IPS-18c (cell line): Measurements from ENCODE around the gene ZNF71.
"Not testable (repeated sequence)": the region's sequence is repeated elsewhere in the genome, so short reads cannot be mapped to it uniquely, and the experiment has no call there.

Experiments
- H3K4me3 ChIP-seq: 2 replicates; pipeline ENCODE4 v1.7.0; 2013; ENCODE audit warnings: low read depth, mild to moderate bottlenecking, low read length, moderate library complexity; ENCODE audit not compliant: insufficient read depth
- H3K9me3 ChIP-seq: one replicate; pipeline ENCODE4 v1.6.1; 2013; ENCODE audit warnings: mild to moderate bottlenecking, low read length, moderate library complexity; ENCODE audit not compliant: control insufficient read depth, insufficient read depth

Gene ZNF71

GRCh38 chr19:56664511-56664910 is 69.4 kb downstream of the ZNF71 start:
- Histone ChIP-seq H3K9me3 (peaks cover 48% of the 10 kb centered on the region), H3K4me3 (no peak overlapping the region)

GRCh38 chr19:56667311-56667870 is 72.3 kb downstream of the ZNF71 start:
- Histone ChIP-seq H3K9me3 (peaks cover 46% of the 10 kb centered on the region), H3K4me3 (no peak overlapping the region)

GRCh38 chr19:56668676-56669075 is 73.6 kb downstream of the ZNF71 start:
- H3K9me3 ChIP-seq: peaks cover 46% of the 10 kb centered on the region
- no peak overlapping the region for H3K4me3 ChIP-seq

GRCh38 chr19:56670401-56670960 is 75.4 kb downstream of the ZNF71 start:
- H3K9me3 ChIP-seq: peaks cover 34% of the 10 kb centered on the region
- H3K4me3 ChIP-seq: no peak overlapping the region

GRCh38 chr19:56670961-56671612 is 76.0 kb downstream of the ZNF71 start:
- Histone ChIP-seq H3K4me3 (no peak overlapping the region; the same call in 1 of the 2 replicates), H3K9me3 (peaks cover 32% of the 10 kb centered on the region)

- Histone ChIP-seq H3K4me3 (no peak within 1 kb of the TSS; the same call in 1 of the 2 replicates), H3K9me3 (peaks cover 33% of the 10 kb centered on the region)
Observed at GRCh38 chr19:56671613-56671994, 76.5 kb downstream of the ZNF71 start, which contains the start of gene ZNF835. Gene ZNF835 (minus strand): TSS chr19:56671757. CDS start chr19:56665198, 6,559 bp downstream.

- not testable (repeated sequence) for H3K4me3 ChIP-seq
- H3K9me3 ChIP-seq: peaks cover 28% of the 10 kb centered on the region
Observed at GRCh38 chr19:56672610-56673009, 77.5 kb downstream of the ZNF71 start.
